ENCODE measurements around the gene AKAP12.
"Not testable (repeated sequence)": the region's sequence is repeated elsewhere in the genome, so short reads cannot be mapped to it uniquely, and the experiment has no call there.

Gene AKAP12

DNA sequence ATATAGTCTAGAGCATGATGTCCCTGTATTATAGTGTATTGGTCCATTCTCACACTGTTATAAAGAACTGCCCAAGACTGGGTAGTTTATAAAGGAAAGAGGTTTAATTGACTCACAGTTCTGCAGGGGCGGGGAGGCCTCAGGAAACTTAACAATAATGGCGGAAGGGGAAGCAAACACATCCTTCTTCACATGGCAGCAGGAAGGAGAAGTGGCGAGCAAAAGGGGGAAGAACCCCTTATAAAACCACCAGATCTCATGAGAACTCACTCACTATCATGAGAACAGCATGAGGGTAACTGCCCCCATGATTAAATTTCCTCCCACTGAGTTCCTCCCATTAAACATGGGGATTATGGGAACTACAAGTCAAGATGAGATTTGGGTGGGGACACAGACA is 75.9 kb downstream of the AKAP12 start:
- DNase-seq = not testable (repeated sequence)

DNA sequence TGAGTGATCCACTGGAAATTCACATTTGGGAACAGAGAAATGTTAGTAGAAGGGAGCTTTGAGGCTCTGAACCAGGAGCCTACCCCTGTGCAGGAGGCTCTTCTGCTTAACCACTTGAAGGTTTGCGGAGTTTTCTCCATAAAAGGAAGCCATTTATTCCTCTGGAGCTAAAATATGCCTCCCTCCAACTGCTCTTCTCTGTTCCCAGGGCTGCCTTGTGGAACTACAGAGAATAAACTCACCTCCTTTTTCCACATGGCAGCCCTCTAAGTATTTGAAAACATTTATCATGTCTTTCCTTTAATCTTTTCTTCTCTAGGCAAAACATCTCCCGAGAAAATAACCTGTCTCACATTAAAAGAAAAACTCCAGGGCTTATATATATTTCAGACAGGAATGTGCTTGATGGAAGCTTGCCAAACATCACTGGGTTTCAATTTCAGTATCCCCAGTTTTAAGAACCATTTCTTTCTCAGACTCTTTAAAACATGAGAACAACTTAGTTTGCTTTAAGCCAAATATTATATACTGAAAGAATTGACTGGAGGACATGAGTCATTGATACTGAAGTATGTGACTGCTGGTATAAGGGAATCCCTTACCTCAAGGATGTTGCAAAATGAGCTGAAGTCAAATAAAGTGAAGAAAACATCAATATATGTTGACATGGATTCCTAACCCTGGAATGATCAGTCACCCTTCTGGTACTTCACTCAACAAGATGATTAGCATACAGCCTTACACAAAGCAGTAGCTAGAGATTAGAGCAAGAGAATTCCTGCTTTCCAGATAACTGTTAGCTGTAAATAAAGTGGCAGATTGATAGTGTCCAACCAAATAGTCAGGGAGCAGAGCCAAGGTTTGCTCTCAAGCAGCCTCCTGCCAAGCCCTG is 77.6 kb downstream of the AKAP12 start:
- DNase-seq = no peak

- DNase-seq = no peak
These were observed 78.2 kb downstream of the AKAP12 start for GRCh38 chr6:151317995-151318365.

GRCh38 chr6:151320140-151320539 is 80.4 kb downstream of the AKAP12 start:
- DNase-seq = no peak

- DNase-seq = no peak
These were observed 81.7 kb downstream of the AKAP12 start for GRCh38 chr6:151321438-151321837.

- DNase-seq = no peak
These were observed 82.8 kb downstream of the AKAP12 start for GRCh38 chr6:151322570-151322969.

DNA sequence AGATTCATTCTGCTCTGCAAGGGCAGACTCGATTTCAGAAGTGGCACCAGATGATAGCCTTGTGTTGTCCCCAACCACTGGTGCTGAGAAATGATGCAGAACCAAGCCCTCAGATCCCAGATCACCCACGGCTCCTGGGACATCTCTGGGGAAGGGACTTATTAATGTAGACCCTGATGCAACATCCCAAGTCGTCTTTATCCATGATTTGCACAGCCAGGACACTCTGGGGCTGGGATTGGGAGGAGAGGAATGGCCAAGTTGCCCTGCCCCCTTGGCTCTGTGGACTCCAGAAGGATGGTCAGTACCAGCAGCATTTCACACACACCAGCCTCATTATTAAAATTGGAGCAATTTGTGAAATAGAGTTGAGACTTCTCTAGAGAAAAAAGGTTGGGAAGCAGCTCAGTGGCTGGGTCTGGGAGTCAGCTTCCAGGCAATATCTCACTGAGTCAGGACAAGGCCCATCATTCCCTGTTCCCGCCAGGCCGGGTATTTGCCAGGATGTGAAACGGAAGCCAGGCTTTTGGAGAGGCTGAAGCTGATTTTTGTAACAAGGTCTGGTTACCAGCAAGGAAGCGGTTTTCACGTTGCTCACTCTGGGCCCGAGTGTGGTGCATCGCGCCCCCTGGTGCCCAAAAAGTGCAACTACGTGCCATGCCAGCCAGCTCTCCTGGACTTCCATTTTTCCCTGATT is 84.2 kb downstream of the AKAP12 start:
- DNase-seq = peak; percentile 30 to 68

DNA sequence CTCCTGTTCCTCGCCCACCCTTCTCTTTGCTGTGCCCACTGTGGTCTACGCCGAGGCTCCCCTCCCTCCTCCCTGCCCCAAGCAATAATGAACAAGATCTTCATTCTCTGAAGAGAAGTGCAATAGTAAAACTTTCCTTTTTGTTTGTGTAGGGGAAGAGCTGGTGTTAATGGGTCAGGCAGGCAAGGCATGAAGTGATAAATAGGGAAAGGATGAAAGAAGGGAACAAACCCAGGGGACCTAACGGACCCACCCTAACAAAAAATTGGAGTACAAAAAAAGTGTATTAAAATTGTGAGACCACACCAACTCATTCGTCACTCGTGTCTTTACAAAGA is 84.7 kb downstream of the AKAP12 start:
- no peak for DNase-seq

DNA sequence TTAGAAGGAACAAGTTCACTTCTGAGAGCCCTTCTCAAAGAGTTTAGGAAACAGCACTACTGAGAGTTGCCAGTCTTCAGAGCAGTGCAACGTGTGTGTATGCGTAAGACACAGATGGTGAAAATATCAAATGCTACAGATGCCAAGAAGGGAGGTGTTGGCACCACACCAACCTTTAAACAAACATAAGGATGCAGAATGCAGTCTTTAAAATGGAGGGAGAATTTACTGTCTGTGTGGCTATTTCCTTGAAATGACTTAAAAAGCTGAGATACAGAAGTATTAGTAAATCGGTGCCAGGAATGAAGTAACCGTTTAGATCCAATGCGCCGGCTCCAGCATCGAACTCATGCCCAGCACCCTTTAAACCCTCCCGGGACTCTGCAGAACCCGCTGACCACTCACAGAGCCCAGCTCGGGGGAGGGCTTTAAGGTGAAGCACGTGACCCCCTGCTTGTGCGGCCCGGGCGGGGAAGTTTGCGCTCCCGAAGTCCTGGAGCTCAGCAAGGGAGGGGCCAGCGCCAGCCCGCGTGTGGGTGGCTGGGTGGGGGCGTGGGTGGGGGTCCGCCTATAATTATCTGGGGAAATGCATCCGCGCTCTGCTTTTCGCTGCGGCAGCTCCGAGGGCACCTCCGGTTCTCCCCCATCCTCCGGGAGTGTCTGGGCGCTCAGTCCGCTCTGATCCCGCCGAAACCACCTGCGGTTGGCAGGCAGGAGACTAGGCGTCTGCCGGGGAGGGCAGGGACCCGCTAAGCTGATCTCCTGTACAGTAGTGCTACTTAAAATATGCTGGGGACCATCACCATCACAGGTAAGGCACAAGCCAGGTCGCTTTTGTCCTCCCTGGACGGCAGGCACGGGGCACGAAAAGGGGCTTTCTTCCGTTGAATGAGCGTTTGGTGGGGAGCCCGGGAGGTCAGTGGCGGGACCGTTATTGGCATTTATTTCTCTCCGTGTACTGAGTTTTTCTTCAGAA is 85.6 kb downstream of the AKAP12 start:
- no peak for DNase-seq

DNA sequence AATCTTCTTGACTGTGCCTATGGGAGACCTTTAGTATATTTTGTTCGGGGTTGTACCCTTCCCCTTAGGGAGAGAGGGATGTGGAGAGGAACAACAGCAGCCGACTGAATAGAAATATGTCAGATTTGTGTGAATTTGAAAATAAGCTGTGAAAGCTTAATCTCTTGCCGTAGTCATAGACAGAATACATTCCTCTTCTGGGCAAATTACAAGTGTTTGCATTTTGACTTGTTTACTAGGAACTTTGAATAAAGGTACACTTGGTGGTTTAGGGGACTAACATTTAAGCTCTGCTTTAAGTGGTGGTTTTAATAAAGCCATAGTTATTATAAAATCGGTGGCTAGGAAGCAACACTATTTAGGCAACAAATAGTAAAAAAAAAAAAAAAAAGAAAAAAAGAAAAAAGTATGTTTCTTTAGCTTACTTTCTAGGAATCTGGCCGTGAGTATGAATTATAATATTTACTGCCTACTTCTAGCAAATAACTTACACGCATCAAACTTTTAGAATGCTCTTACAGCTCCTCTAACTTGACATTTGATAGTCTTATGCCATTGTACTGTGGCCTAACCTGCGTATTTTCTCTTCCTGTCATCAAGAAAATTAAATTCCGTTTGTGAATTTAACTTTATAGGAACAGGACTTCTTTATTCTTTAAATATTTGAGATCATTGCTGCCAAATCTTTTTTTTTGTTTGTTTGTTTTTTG is 86.5 kb downstream of the AKAP12 start:
- DNase-seq = no peak

DNA sequence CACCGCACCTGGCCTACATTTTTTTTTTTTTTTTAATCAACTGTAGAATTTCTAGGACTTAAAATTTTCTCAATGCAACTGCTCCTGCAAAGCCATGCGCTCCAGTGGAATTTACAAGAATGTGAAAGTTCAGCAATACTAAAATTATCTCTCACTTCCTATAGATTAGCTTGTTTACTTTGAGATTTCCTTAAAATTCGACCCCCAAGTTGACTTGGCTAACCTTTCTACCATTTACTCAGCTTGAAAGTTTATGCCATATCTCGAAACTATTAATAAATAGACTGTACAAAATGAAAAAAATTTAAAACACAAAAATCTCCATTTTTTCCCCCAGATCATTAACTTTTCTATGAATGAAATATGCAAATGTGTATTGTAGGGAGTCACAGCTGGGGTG is 87.3 kb downstream of the AKAP12 start:
- DNase-seq = no peak

DNA sequence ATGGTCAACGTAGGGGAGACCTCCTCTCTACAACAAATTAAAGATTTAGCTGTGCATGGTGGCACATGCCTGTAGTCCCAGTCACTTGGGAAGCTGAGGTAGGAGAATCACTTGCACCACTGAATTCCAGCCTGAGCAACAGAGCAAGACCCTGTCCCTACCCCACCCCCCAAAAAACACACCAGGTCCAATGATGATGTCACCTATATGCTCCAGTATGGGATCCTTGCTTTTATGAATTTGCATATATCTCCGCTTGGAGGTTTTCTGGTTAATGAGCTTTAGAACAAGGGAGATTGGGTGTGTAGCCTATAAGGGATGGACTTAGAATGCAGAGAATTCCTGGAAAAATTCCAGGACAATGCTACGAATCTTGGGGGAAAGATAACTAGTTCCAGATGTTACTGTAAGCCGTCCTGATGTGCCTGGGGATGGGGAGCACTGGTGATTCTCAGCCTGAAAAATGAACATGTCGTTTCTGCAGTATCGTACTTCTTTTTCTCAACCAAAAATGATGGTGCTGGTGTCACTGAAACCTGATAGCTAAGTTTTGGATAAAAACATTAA is 90.4 kb downstream of the AKAP12 start:
- no peak for DNase-seq

- no peak for DNase-seq
These were observed 96.2 kb downstream of the AKAP12 start for GRCh38 chr6:151335930-151336329.

DNA sequence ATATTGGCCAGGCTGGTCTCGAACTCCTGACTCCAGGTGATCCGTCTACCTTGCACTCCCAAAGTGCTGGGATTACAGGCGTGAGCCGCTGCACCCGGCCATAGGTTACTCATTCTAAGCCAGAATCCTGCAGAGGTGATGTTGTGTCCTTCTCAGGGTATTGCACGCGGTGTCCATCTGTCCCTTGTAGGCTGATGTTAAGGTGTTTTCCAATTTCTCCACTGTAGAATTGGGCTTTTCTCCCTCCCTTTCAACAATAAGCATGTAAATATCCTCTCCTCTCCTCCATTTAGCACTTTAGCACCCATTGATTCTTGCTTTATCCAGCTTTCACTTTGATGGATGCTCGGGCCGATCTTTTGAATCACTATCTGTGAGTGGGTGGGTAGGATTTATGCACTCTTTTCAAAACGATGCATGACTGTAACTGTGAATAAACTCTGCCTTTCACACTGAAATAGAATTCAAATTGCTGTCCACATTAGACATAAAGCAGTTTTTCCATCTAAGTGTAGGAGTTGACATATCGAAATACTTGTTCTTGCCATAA is 99.0 kb downstream of the AKAP12 start:
- no peak for DNase-seq

GRCh38 chr6:151339369-151339768 is 99.6 kb downstream of the AKAP12 start:
- DNase-seq = no peak

GRCh38 chr6:151340219-151340978 is 100.6 kb downstream of the AKAP12 start:
- no peak for DNase-seq

DNA sequence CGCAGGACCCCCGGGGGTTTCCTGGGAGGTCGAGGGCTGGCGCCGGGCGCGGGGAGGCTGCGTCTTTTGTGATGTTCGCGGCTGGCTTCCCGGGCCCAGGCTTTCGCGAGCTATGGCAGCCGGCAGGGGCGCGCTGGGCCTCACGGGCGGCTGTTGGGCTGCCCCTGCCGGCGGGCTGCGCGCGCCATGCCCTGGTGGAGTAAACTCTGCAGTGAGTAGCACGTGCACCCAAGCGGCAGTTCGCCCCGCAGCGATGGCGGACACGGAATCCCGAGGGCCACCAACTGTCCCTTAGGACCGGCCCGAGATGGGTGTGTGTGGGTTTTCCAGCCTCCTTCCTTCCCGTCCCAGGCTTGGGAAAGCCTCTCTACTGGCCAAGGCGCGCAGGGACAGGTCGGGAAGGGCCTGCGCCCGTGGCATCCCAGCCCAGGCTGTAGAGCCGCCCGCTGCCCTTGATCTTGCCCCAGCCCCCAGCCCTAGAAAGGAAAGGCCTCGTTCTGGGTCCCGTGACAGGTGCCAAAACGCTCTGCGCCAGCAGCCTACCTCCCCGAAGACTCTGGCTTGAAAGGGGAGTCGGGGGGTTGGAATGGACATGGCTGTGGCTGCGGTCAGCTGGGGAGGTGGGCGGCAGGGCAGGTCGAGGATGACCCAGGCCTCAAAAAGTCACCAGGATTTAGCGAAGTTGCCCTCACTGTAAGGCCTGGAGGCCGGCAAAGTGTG is 101.9 kb downstream of the AKAP12 start:
- DNase-seq = no peak

- not testable (repeated sequence) for DNase-seq
These were observed 103.0 kb downstream of the AKAP12 start for GRCh38 chr6:151342750-151343149.

GRCh38 chr6:151349651-151350270 is 110.0 kb downstream of the AKAP12 start:
- DNase-seq = no peak
